GM10266 (cell line): ENCODE measurements around the gene POR.
"Not testable (repeated sequence)": the region's sequence is repeated elsewhere in the genome, so short reads cannot be mapped to it uniquely, and the experiment has no call there.

ENCODE experiments used
- DNase-seq: peaks from one replicate; pipeline ENCODE4 v3.0.0; 2012; ENCODE audit errors: extremely low spot score
- TF ChIP-seq, protein P1 (sequence below): IDR thresholded peaks from 2 replicates; pipeline ENCODE4 v1.5.1; 2012; ENCODE audit warnings: mild to moderate bottlenecking, low read depth; ENCODE audit not compliant: control insufficient read depth, insufficient read depth; ENCODE audit errors: missing control alignments

The POR gene

DNA sequence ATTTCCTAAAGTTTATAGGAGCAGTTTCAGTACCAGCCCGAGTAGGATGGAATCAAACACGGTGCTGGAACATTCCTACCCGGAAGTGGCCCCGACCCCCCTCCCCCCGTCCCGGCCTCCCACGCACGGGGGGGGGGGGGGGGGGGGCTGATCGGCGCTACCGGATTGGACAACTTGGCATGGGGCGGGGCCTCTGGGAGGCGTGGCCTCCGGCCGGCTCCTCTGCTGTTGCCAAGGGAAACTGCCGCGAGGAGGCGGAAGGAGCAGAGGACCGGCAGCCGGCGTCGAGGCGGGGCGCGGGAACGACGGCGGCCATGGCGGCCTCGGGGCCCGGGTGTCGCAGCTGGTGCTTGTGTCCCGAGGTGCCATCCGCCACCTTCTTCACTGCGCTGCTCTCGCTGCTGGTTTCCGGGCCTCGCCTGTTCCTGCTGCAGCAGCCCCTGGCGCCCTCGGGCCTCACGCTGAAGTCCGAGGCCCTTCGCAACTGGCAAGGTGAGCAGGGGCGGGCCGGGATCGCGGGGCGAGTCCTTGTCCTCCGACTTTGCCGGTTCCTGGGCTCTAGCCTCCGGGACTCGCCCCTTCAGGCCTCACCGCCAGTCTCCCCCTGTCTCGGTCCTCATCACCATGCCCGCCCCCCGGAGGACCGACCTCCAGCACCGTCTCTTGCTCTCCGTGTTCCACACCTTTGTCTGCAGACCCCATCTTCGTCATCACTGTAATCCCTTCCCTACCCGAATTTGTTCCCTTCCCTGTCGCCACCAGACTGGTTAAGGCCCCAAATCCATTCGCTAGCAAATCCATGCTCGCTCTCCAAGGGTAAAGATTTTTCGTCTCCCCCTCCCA lies 36.0 kb upstream of the POR start, which contains the start of gene RHBDD2:
Gene RHBDD2 (plus strand): TSS at position 266 of the 843 bp plus-strand sequence. CDS start 49 bp downstream, at position 315.
- TF ChIP-seq, protein P1, sequence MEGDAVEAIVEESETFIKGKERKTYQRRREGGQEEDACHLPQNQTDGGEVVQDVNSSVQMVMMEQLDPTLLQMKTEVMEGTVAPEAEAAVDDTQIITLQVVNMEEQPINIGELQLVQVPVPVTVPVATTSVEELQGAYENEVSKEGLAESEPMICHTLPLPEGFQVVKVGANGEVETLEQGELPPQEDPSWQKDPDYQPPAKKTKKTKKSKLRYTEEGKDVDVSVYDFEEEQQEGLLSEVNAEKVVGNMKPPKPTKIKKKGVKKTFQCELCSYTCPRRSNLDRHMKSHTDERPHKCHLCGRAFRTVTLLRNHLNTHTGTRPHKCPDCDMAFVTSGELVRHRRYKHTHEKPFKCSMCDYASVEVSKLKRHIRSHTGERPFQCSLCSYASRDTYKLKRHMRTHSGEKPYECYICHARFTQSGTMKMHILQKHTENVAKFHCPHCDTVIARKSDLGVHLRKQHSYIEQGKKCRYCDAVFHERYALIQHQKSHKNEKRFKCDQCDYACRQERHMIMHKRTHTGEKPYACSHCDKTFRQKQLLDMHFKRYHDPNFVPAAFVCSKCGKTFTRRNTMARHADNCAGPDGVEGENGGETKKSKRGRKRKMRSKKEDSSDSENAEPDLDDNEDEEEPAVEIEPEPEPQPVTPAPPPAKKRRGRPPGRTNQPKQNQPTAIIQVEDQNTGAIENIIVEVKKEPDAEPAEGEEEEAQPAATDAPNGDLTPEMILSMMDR = peak; percentile 15
- DNase-seq = peak; percentile 99

DNA sequence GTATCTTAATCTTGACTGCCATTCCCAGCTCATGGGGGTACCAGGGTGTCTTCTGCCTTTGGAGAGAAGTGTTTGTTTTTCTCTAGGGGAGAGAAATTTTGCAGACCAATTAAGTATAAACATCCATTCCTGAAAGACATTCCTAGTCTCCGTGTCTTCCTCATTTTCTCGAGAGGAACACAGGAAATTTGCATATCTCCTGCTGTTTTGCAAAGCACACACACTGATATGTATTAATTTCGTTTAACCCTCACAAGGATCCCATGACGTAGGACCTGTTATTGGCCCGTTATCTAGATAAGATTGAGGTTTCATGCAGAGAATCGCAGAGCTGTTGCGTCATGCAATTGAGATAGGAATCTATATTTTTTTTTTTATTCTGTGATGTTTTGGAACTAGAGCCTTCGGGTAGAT lies 35.2 kb upstream of the POR start:
- TF ChIP-seq, protein P1 = no peak
- DNase-seq = no peak

DNA sequence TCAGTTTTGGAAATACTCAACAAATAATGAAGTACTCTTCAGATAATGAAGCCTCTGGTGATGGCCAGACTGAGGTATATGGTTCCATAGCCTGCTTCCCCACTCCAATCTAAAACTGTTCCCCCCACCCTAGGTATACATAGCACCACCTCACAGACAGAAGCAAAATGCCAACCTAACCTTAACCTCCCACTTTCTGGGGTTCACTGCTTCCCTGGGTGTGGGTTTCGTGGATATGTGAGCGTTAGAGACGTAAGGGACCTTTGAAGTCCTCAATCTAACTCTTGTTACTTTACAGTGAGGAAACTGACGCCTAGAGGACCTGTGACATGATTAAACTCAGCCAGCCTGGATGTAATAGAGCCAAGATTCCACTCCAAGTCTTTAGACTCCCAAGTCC lies 34.7 kb upstream of the POR start:
- no peak for DNase-seq
- TF ChIP-seq, protein P1 = no peak

DNA sequence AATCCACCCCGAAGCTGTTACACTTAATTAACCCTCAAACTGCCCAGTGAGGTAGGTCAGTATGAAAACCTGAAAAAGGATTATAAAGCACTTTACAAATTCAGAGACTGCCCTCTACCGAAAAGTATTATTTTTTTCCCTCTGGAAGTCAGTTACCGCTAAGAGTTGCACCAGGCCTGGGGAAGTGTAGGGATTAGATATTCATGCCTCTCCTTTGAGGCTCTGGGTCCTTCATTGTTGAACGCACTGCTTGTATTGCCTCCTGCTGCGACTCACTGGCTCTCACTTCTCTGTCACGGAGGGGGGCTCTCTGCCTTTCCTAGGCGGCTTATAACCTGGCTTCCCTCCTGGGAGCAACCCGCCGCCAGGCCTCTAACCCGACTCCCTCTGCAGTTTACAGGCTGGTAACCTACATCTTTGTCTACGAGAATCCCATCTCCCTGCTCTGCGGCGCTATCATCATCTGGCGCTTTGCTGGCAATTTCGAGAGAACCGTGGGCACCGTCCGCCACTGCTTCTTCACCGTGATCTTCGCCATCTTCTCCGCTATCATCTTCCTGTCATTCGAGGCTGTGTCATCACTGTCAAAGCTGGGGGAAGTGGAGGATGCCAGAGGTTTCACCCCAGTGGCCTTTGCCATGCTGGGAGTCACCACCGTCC lies 33.4 kb upstream of the POR start:
- DNase-seq = no peak

DNA sequence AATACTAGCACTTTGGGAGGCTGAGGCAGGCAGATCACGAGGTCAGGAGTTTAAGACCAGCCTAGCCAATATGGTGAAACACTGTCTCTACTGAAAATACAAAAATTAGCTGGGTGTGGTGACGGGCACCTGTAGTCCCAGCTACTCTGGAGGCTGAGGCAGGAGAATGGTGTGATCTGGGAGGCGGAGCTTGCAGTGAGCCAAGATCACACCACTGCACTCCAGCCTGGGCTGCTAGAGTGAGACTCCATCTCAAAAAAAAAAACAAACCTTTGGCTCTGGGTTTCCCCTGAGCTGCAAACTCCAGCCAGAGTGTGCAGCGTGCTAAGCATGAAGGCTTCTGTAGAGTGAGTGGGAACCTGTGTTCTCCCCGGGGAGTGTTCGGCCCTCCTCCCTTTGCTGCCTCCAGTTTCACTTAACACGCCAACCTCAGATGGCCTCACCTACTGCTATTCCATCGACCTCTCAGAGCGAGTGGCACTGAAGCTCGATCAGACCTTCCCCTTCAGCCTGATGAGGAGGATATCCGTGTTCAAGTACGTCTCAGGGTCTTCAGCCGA lies 31.6 kb upstream of the POR start:
- DNase-seq = not testable (repeated sequence)

More for the DNA sequence above, 33.4 kb upstream of the POR start:
- TF ChIP-seq, protein P1 = no peak

DNA sequence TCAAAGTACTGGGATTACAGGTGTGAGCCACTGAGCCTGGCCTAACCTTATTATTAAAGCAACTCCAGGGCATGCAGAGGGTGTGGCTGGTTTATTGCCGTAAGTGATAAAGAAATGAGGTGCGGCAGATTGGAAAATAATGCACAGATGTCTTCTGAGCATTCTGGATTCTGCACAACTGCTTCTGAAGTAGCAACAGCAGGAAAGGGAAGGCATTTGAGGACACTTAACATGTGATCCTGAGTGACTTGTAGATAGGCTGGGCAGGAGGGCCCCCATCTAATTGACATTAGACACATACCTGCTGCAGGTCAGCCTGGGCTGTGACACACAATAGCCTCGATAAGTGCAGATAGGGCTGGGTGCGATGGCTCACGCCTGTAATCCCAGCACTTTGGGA lies 30.5 kb upstream of the POR start:
- no peak for DNase-seq
- TF ChIP-seq, protein P1 = no peak

DNA sequence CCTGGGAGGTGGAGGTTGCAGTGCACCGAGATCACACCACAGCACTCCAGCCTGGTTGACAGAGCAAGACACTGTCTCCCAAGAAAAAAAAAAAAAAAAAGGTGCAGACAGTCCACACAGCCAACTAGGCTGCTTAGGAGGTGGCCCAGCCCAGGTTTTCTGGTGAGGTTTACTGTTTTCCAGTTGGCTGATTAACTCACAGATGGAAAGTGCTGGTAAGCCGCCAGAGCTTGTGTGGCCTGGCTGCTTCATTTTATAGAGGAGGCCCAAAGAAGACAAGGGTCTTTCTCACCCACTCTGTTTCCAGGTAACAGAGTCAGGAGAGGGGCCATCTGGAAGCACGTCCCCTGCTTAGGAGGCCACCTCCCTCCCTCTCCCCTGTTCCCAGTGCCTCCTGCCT lies 29.9 kb upstream of the POR start:
- TF ChIP-seq, protein P1 = no peak
- DNase-seq = no peak
